ENCODE results near the gene FAM174C.
A peak's percentile ranks its signal among the peaks of the same experiment; 100 is the strongest.

FAM174C gene

DNA sequence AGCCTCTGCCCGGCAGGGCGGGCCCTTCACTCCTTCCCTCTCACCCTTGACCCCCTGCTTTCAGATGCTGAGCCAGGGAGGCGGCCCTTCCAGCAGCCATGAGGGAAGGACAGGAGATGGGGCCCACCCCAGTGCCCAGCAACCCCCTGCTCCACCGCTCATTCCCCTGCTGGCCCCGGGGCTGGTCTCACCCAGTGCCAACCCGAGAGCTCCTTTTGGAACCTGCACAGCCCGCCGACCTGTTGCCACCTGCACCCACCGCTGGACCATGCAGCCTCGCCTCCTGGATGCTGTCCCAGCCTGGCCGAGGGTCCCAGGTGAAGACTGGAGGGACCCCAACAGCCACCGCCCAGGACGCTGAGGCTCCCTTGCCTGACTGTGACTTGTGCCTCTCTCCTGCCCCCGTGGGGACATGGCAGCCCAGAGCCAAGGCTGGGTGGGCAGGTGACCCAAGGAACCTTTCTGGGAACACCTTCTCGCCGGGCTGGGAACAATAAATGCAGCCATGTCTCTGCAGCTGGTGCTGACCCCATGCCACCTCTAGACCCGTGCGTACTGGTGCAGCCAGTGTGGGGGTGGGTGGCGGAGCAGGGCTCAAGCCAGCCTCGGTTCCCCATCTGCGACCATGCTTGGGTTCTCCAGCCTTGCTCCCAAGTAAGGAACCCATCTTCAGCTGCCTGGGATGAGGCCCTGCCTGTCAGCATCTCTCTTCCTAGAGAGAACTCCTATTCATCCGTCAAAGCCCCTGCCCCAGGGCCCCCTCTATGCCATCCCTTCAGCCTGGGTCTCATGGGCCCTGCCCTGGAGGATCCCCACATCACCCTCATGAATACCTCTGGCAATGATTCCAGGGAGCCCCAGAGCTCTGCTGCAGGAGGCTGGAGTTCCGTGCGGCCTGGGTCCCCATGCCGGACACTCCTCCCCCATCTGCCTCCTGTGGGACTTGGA lies 3.7 kb downstream of the FAM174C start:
- DNase-seq (ENCODE audit: low read depth) = no peak
- no peak overlapping the region for H3K4me3 ChIP-seq (ENCODE audit: low read depth, low read length)
- TF ChIP-seq CTCF (IDR thresholded peaks at IDR 0.05; ENCODE audit: low read depth, low read length, missing control alignments) = no peak

GRCh38 chr19:1279782-1280341 lies 4.5 kb downstream of the FAM174C start:
- TF ChIP-seq CTCF (IDR thresholded peaks at IDR 0.05; ENCODE audit: low read depth, low read length, missing control alignments) = peak; percentile 99

GRCh38 chr19:1280636-1281568 lies 5.6 kb downstream of the FAM174C start:
- no peak for TF ChIP-seq CTCF (IDR thresholded peaks at IDR 0.05; ENCODE audit: low read depth, low read length, missing control alignments)
- no peak overlapping the region for H3K4me3 ChIP-seq (ENCODE audit: low read depth, low read length)
- no peak for DNase-seq (ENCODE audit: low read depth)

More at GRCh38 chr19:1279782-1280341, 4.5 kb downstream of the FAM174C start:
- H3K4me3 ChIP-seq (ENCODE audit: low read depth, low read length) = no peak overlapping the region
- no peak for DNase-seq (ENCODE audit: low read depth)

DNA sequence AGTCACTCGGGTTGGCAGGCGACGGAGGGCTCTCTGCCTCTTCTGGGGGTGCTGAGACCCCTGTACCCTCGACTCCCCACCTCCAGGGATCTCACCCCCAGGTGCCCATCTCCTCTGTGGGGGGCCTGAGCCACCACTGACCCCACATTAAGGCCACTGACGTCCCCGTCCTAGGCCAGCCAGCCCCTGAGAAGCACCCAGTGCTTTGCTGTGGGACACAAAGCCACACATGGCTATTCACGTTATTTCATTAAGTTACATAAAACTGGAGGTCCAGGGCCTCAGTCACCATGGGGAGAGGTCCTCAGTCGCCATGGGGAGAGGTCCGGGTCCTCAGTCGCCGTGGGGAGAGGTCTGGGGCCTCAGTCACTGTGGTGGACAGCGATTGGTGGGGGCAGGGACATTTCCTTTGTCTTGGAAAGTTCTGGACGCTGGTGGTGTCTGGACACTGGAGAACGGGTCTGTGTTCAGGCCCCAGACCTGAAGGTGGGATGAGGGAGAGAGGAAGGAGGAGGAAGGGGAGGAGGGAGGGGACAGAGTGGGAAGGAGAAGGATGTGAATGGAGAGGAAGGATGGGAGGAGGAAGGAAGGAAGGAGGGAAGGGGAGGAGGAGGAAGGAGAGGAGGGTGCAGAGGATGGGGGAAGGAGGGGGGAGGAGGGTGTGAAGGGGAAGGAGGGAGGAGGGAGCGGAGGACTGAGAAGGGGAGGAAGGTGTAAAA lies 6.4 kb downstream of the FAM174C start:
- no peak for TF ChIP-seq CTCF (IDR thresholded peaks at IDR 0.05; ENCODE audit: low read depth, low read length, missing control alignments)
- DNase-seq (ENCODE audit: low read depth) = no peak
- no peak overlapping the region for H3K4me3 ChIP-seq (ENCODE audit: low read depth, low read length)

DNA sequence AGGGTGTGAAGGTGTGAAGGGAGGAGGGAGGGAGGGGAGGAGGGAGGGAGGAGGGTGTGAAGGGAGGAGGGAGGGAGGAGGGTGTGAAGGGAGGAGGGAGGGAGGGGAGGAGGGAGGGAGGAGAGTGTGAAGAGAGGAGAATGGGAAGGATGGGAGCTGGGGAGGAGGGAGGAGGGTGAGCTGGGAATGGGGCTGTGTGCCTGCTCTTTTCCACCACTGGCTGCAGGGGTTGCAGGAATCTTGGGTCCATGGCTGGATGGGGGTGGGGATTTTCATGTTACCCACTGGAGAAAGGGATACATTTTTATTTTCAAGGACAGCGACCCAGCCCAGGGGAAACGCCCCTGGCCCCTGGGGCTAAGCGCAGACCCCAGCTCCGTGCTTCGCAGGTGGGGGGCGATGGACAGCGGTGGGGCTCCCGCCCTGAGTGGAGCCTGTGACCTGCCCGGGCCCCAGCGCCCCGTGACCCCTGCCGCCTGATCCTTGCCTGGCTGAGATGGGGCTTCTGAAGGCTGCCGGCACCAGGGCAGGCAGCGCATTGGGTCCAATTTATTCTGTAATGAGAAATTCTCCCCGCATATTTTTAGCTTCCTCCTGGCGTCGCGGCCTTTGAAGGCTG lies 7.4 kb downstream of the FAM174C start:
- no peak overlapping the region for H3K4me3 ChIP-seq (ENCODE audit: low read depth, low read length)
- DNase-seq (ENCODE audit: low read depth) = no peak
- TF ChIP-seq CTCF (IDR thresholded peaks at IDR 0.05; ENCODE audit: low read depth, low read length, missing control alignments) = no peak

Data from GM12864 (cell line).